HG03469 (cell line): ENCODE results near the gene MT1HL1.
"Not testable (repeated sequence)": the region's sequence is repeated elsewhere in the genome, so short reads cannot be mapped to it uniquely, and the experiment has no call there.

Source experiments
- ATAC-seq: cut with Tn5 transposase; IDR thresholded peaks from one replicate; pipeline ENCODE4 v1.9.1; 2021; ENCODE audit warnings: mild to moderate bottlenecking, moderate library complexity, moderate number of reproducible peaks; ENCODE audit not compliant: unreplicated experiment

Gene MT1HL1

DNA sequence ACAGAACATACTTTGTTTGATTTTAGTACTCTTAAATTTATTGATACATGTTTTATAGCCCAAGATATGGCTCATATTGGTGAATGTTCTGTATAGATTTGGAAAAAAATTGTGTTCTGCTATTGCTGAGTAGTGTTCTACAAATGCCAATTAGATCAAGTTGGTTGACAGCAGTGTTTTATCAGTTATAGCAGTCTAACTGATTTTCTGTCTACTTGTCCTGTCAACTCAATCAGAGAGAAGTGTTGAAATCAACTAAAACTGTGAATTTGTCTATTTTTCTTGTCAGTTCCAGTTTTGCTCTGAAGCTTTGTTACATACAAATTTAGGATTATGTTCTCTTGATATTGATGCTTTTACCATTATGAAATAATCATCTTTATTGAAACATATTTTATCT, 14.7 kb upstream of the MT1HL1 start:
- ATAC-seq, result no peak

DNA sequence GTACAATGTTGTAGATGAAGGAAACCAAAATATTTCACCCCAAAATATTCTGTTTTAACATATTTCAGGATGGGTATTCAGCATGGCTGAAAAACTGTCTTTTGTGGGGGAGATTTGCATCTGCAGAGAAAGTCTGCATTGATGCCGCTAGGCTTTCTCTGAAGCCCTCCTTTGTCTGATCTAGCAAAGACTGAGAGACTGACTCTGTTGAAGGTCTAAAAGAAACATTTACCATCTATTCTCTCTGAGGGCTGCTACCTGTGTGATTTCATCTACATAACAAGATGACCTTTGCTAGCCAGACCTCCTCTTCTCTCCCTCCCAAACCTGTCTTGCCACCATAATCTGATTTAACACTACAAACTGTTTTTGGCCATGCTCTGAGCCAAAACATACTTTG, 12.4 kb upstream of the MT1HL1 start:
- no peak for ATAC-seq

DNA sequence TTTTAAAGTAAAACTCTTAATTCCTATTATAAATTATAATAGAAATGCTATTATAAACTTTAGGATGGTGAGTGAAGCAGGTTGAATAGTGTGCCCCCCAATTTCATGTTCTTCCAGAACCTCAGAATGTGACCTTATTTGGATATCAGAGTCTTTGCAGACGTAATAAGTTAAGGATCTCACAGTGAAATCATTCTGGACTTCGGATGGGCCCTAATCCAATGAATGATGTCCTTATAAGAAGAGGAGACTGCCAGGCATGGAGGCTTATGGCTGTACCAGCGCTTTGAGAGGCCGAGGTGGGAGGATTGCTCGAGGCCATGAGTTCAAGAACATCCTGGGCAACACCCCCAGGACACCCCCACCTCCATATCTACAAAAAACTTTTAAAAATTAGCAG, 9.4 kb upstream of the MT1HL1 start:
- no peak for ATAC-seq

DNA sequence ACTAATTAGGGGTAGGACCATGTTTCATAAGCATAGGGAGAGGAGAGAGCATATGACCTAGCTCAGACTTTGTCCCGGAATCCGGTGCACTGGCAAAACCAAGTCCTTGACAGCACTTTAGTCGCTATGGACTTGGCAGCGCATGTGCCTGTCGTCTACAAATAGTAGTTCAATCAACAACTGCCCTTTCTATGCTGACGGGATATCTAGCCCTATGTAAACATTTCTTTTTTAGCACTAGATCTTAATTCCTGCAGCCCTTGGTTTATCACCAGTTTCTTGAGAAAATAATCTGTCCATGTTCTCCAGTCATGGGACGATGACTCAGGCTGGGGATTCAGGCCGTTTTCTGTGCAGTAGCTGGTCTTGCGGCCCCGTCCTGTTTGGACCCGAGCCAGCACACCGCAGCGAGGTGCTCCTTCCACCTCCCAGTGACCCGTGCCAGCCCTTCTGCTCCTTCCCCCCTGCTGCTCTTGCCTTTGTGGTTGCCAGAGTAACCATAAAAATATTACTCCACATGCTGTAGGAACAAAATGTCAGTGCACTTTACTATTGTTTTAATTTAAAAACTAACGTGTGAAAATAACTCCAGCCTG, 8.6 kb upstream of the MT1HL1 start:
- no peak for ATAC-seq

DNA sequence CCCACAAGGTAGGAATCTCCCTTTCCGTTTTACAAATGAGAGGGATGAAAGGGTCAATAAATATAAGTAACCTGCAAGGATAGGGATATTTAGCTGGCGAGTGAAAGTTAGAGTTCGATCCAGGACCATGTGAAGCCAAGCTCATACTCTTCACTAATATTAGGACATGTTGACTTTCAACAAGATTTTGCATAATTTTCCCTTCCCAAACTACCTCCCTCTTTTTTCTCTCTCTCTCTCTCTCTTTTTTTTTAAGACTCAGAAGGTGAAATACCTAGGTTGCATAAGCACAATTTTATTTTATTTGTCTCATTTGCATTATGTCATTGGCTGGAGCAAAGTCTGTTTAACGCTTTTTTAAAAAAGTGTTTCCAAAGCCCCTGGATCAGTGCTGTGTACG, 8.1 kb upstream of the MT1HL1 start:
- ATAC-seq, result no peak

DNA sequence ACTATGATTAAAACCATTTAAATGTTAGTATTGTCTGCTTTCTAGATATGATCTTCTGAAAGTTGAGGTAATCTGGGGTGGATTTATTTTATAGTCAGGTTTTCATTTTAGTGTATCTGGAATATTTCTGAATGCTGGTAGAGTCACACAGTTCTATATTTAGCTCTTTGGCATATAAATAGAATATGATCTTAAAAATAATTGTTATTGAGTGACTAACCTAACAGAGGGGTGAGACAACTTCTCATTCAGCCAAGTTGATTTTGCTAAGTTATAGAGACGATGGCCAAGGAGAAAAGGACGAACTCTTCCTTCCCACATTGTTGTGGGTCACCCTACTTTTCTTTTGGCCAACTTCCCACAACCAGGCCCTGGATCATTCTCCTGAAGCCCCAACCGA, 7.2 kb upstream of the MT1HL1 start:
- ATAC-seq, result no peak

DNA sequence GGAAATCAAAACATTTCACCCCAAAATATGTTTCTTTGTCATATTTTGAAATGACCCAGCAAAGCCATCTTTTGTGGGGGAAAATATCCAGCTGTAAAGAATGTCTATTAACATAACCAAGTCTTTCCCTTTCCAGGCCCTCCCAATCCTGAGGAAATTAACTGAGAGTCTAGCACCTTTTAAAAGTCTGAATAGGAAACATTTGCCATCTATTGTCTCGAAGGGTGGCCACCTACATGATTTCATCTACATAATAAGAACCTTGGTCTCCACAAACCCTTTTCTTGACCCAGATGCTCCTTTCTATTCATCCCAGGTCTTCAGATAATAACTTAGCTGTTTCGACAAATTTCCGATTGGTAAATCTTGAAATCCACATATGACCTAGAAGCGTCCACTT, 5.4 kb upstream of the MT1HL1 start:
- ATAC-seq, result no peak

DNA sequence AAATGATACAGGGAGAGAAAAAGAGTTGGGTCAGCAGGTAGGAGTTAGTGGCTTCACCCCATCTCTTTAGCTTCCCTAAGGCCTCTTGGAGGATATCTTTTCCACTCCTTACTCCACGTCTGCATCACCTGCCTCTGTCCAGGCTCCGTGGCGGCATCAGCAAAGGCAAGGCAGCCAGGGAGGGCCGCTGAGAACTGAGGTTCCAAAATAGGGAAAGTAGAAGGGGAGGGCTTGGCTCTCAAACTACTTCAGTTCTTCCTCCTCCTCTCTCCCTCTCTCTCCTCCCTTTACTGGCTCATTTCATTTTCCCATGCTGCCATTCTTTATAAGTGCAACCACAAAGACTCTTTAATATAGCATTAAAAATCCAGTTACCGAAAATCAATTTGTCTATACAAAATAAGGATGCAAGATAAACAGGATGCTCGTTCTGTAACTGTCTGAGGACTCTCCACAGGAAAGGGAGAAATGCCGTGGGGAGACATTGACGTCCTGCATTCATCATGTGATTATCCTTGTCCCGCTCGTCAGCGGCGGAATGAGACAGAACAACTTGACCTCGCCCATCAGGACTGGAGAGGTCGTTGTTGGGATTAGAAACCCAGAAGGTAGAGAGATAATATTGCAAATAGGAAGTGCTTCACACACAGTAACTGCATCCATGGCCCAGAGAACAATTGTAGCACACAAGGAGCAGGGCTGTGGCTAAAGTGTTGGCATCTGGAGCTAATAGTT, 3.1 kb upstream of the MT1HL1 start:
- no peak for ATAC-seq

DNA sequence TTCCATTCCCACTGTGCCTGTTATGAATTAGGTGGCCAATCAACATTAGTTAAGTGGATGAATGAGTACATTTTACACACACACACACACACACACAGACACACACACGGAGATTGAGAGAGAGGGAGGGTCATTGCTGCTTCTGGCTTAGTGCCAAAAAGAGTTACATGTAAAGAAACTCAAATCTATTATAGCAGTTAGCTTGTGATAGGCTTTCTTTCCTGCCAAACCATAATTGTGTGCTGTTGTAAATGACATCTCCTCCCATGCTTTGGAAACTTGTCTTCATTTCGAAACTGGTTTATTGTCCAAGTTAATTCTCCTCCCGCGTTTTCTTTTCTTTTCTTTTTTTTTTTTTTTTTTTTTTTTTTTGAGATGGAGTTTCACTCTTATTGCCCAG, 1.4 kb upstream of the MT1HL1 start:
- ATAC-seq, result no peak

DNA sequence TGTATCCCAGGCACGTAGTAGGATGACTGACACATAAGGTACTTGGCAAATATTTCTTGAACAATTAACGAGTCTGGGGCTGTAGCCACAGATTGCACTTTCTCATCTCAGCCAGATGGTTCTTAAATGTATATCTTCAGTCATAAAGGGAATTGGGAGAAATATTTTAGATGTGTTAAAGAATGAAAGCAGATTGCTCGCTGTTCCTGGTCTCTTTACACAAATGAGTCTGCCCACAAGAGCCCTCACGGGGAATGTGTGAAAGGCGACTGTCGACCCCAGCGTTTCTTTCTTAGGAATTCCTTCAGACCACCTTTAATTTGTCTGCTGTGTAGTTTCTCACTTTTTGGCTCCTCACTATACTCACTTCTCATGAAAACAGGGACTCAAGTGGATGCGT, 725 bp downstream of the MT1HL1 start:
- ATAC-seq, result no peak

DNA sequence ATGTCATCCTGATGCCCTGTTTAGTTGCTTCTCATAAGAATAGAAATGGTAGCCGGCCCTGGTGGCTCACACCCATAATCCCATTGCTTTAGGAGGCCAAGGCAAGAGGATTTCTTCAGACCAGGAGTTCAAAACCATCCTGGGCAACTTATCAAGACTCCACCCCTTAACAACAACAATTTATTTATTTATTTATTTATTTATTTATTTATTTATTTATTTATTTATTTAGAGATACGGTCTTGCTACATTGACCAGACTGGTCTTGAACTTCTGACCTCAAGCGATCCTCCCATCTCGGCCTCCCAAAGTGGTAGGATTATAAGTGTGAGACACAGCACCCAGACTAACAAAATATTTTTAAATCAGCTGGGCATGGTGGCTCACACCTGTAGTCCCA, 4.0 kb downstream of the MT1HL1 start:
- ATAC-seq, result no peak

DNA sequence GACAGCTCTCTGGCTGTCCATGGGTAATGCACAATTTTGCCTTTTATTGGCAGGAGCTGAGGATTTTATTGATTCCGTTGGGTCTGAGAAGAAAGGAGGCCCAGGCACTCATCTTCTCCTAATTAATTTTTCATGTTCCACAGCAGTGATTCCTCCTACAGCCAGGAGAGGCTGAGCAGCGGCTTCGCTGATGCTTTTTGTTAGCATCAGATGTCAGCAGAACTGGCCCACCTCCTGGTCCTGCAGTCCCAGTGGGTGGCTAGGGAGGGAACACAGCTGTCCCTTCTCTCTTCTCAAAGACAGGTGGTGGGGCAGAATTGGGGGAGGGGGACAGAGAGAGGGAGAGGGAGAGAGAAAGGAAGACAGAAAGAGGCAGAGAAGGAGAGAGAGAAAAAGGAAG, 5.7 kb downstream of the MT1HL1 start:
- ATAC-seq, result no peak

DNA sequence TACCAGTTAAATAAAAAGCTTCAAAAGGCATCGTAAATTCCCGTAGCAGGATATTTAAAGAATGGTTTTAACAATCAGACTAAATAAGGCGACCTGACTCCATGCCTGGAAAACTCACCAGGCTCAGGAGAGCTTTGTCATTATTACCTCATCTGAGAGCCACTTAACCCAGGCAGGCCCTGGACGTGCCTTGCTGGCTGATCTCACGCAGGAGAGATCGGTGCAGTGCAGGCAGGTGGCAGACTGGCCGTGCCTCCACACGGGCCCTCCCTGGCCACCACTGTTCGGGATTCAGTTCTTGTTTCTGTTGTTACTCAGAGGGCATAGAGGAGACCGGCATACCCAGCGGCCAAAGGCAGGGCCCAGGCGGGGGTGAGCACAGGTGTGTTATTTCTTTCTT, 6.4 kb downstream of the MT1HL1 start:
- no peak for ATAC-seq

DNA sequence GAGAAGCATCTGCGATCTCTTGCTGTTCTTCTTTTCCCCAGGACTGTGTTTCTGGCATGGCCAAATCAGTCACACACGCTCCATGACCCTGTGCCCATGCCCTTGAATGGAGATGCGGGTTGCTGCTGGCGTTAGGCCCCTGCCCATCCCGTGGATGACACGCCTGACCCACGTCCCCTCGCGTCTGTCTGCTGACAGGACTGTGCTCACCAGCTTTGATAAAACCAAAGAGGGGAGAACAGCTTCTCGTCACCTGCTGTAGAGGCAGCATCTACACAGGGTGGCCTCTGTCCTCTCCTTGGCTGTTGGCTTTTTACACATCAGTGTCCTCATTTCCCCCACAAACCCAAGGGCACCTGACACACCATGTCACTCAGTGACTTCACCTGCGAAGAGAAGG, 6.9 kb downstream of the MT1HL1 start:
- ATAC-seq, result no peak

DNA sequence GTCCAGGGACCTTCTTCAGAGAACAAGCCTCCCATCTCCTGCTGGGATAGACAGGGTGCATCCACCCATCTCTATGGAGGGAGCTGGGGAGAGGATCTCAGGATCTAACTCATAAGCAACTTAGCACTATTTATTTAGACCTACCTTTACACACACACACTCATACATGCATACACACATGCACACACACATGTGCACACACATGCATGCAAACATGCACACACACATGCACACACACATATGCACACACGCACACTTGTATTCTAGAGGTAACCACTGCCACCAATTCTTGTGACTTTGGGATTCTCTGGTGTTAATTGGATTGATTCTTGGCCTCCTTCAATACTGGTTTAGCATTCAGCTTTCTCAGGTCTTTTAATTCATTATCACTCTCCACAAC, 9.8 kb downstream of the MT1HL1 start:
- no peak for ATAC-seq

DNA sequence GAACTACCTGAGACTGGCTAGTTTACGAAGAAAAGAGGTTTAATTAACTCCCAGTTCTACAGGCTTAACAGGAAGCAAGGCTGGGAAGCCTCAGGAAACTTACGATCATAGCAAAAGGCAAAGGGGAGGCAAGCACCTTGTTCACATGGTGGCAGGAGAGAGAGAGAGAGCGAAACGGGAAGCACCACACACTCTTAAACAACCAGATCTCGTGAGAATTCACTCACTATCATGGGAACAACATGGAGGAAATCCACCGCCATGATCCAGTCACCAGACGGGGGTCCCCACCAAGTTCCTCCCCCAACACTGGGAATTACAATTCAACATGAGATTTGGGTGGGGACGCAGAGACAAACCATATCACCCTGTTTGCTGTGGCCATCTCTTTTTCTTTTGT, 11.8 kb downstream of the MT1HL1 start:
- ATAC-seq, result no peak

DNA sequence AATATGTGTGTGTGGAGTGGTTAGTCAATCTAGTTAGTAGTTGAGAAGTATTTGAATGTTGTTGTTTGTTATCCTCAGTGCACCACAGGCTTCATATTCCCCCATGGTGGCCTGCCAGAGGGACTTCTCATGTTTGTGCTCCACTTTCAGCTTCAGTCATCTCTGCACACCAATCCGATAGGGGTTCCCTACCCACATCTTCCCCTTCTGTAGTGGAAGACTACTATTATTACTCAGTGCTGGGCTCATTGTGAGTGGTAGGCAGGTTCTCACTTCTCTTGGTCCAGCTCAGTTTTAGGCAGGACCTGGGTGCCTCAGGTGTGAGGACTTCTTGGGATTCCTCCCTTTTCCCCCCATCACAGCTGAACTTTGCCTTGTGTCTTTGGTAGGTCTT, 14.2 kb downstream of the MT1HL1 start:
- ATAC-seq, result no peak

DNA sequence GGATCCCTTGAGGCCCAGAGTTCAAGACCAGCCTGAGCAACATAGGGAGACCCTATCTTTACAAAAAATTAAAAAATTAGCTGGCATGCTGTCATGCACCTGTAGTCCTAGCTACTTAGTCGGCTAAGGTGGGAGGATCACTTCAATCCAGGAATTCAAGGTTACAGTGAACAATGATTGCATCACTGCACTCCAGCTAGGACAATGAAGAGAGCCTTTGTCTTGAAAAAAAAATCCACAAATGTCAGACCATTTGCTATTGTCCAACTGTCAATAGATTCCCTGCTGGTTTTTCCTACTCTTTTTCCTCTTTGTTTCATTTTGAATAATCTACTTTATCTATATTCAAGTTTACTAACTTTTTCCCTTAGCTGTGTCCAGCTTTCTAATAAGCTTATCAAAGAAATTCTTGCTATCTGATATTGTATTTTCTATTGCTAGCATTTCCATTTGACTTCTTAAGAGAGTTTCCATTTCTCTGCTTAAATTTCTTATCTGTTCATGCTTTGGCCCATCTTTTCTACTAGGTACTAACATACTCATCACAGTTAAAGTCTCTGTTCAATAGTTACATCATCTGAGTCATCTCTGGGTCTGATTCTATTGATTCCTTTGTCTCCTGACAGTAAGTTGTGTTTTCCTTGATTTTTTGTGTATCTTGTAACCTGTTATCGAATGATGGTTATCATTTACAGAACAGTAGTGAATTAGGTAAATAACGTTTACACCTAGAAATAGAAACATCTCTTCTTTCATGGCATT, 14.8 kb downstream of the MT1HL1 start:
- ATAC-seq, result no peak

DNA sequence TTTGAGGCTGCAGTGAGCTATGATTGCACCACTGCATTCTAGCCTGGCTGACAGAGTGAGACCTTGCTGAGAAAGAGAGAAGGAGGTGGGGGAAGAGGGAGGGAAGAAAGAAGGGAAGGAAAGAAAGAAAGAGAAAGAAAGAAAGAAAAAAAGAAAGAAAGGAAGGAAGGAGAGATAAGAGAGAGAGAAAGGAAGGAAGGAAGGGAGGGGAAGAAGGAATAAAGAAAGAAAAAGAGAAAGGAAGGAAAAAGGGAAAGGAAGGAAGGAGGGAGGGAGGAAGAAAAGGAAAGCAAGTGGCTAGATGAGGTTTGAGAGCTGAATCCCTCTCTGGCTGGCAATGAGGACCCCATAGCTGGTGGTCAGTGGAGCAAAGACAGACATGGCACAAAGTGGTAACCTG, 20.4 kb downstream of the MT1HL1 start:
- no peak for ATAC-seq

DNA sequence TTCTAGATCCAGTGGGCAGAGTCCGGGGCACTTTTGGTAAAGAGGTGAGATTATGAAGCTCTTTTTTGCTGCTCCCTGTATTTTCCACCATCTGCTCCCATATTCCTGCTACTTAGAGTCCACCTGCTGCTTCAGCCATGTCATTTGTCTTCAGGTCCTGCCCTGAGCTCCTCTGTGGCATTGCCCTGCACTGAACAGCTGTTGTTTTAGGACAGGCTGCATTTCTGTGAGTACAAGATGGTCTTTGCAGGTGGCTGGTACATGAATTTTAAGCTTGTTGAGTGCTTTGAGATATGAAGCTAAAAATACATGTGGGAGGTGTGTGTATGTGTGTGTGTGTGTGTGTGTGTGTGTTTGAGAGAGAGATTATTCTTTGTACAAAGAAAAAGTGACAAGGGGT, 21.9 kb downstream of the MT1HL1 start:
- ATAC-seq, result no peak

DNA sequence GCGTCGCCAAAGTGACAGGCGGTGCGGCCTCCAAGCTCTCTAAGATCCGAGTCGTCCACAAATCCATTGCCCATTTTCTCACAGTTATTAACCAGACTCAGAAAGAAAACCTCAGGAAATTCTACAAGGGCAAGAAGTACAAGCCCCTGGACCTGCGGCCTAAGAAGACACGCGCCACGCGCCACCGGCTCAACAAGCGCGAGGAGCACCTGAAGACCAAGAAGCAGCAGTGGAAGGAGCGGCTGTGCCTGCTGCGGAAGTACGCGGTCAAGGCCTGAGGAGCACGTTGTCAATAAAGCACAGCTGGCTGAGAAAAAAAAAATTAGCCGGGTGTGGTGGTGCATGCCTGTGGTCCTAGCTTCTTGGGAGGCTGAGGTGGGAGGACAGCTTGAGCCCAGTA, 22.8 kb downstream of the MT1HL1 start:
- not testable (repeated sequence) for ATAC-seq

DNA sequence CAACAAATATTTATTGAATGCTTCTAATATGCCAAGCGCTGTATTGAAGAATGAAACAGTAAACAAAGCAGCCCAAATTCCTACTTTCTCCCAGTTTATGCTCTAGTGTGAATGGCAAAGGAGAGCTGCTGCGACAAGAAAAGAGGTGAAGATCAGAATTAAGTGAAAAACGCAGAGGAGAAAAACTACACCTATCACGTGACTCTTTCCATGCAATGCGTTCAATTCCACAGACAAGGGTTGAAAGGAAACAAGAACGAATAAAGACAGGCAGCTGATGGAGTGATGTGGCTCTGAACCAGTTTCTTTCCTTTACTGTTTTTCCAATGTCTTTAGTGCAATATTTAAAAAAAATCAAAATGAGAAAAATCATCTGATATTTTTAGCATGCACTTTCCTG, 23.6 kb downstream of the MT1HL1 start:
- ATAC-seq, result no peak
